ENCODE data around the gene FBXO46. TPM values are rescaled to one million over a fixed set of nuclear protein-coding genes. Genes with fewer than 3 reads are reported as not detected.
A peak's percentile ranks its signal among the peaks of the same experiment; 100 is the strongest.

Gene FBXO46
- polyA plus RNA-seq, 2 of the 4 experiments (the other 2 are of a cell fraction), result 4.9 to 12.7 TPM

- TF ChIP-seq, protein P1, sequence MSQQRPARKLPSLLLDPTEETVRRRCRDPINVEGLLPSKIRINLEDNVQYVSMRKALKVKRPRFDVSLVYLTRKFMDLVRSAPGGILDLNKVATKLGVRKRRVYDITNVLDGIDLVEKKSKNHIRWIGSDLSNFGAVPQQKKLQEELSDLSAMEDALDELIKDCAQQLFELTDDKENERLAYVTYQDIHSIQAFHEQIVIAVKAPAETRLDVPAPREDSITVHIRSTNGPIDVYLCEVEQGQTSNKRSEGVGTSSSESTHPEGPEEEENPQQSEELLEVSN (IDR thresholded peaks at IDR 0.05; ENCODE audit: borderline replicate concordance, low read depth), result no peak; the same call in none of the 2 replicates
- TF ChIP-seq HOXB5 (CRISPR knock-in tag; IDR thresholded peaks at IDR 0.05) (no peak), BCL3 (IDR thresholded peaks at IDR 0.05) (peak; percentile 79; the same call in 1 of the 3 replicates), NPAS2 (CRISPR knock-in tag; IDR thresholded peaks at IDR 0.05; ENCODE audit: borderline replicate concordance) (no peak), CHD2 (IDR thresholded peaks at IDR 0.05; ENCODE audit: low read length, partially characterized antibody) (no peak), MYC (IDR thresholded peaks at IDR 0.05; ENCODE audit: borderline replicate concordance, low read length) (peak; percentile 42; the same call in 1 of the 2 replicates), ESRRA (IDR thresholded peaks at IDR 0.05; ENCODE audit: borderline replicate concordance, low read length) (no peak), USF2 (IDR thresholded peaks at IDR 0.05) (no peak), HOXB13 (CRISPR knock-in tag; IDR thresholded peaks at IDR 0.05; ENCODE audit: low read depth) (no peak), ZNF302 (CRISPR knock-in tag; IDR thresholded peaks at IDR 0.05) (no peak), CBX2 (IDR thresholded peaks at IDR 0.05; ENCODE audit: borderline replicate concordance, low read depth) (no peak), MAFK (IDR thresholded peaks at IDR 0.05; ENCODE audit: partially characterized antibody) (no peak), EP300 (IDR thresholded peaks at IDR 0.05) (no peak), MAX (IDR thresholded peaks at IDR 0.05) (no peak; the same call in 1 of the 2 replicates), FOSB (CRISPR knock-in tag; IDR thresholded peaks at IDR 0.05) (no peak), POLR2AphosphoS2 (conservative IDR thresholded peaks at IDR 0.05; ENCODE audit: low read length) (no peak), GATA3 (IDR thresholded peaks at IDR 0.05; ENCODE audit: borderline replicate concordance) (no peak)
- TF ChIP-seq, protein P2, sequence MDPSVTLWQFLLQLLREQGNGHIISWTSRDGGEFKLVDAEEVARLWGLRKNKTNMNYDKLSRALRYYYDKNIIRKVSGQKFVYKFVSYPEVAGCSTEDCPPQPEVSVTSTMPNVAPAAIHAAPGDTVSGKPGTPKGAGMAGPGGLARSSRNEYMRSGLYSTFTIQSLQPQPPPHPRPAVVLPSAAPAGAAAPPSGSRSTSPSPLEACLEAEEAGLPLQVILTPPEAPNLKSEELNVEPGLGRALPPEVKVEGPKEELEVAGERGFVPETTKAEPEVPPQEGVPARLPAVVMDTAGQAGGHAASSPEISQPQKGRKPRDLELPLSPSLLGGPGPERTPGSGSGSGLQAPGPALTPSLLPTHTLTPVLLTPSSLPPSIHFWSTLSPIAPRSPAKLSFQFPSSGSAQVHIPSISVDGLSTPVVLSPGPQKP (IDR thresholded peaks at IDR 0.05; ENCODE audit: low read depth, low read length), result no peak
- TF ChIP-seq, protein P3, sequence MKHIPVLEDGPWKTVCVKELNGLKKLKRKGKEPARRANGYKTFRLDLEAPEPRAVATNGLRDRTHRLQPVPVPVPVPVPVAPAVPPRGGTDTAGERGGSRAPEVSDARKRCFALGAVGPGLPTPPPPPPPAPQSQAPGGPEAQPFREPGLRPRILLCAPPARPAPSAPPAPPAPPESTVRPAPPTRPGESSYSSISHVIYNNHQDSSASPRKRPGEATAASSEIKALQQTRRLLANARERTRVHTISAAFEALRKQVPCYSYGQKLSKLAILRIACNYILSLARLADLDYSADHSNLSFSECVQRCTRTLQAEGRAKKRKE (CRISPR knock-in tag; IDR thresholded peaks at IDR 0.05; ENCODE audit: low read depth), result no peak
- TF ChIP-seq, protein P4, sequence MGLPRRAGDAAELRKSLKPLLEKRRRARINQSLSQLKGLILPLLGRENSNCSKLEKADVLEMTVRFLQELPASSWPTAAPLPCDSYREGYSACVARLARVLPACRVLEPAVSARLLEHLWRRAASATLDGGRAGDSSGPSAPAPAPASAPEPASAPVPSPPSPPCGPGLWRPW (IDR thresholded peaks at IDR 0.05), result no peak
These were observed at the start of gene FBXO46 (continued) for GRCh38 chr19:45730368-45731288.

DNA sequence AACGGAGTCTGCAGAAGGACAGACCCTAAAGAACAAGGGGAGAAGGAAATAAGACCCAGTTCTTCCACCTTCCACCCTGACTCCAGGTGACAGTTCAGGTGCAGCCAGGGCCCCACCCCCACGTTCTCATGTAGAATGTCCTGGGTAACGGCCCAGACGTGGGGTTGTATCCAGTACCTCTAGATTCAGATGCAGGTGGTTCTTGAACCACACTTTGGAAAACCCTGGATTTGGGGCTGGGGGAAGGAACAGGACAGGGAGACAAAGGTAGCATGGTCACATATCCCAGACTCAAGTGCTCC is 49.4 kb upstream of the FBXO46 start:
- Histone ChIP-seq H3K9me3 (no peaks in the 10 kb centered on the region), H3K4me2 (peak overlapping the region; percentile 88), H3K4me1 (peaks cover 56% of the 10 kb centered on the region), H3K4me3 (peak overlapping the region; percentile 18; the same call in 1 of the 3 replicates), H3K27ac (peak overlapping the region; percentile 90 to 96; a peak in 5 of 6 replicates)
- WGBS (ENCODE audit: missing lambda C conversion rate), result 72% methylated on average over 4 of the region's 4 CpGs
- DNase-seq (ENCODE audit: low read depth in 1 of 2, low spot score in 1 of 2) (no peak), ATAC-seq (no peak), FAIRE-seq (no peak)
- no peak for TF ChIP-seq RCOR1 (IDR thresholded peaks at IDR 0.05; ENCODE audit: low read depth, low read length)
- TF ChIP-seq, protein P1 (IDR thresholded peaks at IDR 0.05; ENCODE audit: borderline replicate concordance, low read depth), result no peak
- ChIA-PET POLR2A (no interaction called here), CTCF (interaction anchor here (62.0 to 74.3 kb wide), 2 partner anchors 5 to 28 kb away, joined by 2204 read pairs; partner anchors contain the start of genes DMPK, DMWD, RSPH6A and SIX5)
